Effector CD4-positive, alpha-beta T cell (primary cell): ENCODE results near the gene KRT74.

Experiments
- DNase-seq: peaks from one replicate; pipeline ENCODE4 v3.0.0-alpha.2; 2020

Gene KRT74

DNA sequence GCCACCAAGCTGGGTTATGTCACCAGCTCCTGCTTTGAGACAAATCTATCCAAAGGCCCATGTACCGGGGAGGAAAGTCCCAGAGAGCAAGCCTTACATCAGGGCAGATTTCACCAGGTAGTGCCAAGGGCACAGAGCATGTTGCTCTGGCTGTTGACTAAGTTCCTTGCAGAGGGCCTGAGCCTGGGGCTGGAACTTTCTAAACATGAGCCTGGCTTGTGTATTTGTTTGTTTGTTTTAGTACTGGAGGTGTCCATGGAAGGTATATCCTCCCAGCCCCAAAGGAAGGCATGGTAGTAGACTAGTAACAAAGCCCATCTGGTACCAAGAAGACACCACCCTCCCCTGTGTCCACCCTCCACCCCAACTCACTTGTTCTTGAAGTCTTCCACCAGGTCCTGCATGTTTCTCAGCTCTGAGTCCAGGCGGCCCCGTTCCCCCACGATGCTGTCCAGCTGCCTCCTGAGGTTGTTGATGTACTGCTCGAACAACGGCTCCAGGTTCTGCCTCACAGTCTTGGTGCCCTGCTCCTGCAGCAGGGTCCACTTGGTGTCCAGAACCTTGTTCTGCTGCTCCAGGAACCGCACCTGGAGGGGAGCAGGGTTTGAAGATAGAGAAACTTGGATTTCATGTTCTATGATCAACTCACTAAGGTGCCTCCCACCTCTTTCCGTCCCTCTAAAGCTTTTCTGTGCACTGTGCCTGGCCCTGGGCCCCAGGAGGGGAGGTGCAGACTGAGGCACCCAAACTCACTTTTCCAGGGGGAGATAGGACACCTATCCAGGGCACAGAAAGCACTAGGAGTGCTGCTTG lies 54.9 kb downstream of the KRT74 start:
- no peak for DNase-seq

DNA sequence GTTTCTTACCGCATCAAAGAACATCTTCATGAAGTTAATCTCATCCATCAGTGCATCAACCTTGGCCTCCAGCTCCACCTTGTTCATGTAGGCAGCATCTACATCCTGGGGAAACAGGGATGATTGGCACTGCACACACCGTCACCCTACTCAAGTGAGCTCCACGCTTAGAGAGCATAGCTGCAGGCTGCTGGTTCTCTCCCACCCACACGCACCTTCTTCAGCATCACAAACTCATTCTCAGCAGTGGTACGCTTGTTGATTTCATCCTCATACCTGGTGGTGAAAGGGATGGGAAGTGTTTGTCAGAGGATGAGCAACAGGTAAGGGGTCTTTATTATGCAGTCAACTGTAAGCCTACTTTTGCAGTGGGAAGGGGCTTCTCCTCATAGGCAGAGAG lies 55.8 kb downstream of the KRT74 start:
- no peak for DNase-seq

DNA sequence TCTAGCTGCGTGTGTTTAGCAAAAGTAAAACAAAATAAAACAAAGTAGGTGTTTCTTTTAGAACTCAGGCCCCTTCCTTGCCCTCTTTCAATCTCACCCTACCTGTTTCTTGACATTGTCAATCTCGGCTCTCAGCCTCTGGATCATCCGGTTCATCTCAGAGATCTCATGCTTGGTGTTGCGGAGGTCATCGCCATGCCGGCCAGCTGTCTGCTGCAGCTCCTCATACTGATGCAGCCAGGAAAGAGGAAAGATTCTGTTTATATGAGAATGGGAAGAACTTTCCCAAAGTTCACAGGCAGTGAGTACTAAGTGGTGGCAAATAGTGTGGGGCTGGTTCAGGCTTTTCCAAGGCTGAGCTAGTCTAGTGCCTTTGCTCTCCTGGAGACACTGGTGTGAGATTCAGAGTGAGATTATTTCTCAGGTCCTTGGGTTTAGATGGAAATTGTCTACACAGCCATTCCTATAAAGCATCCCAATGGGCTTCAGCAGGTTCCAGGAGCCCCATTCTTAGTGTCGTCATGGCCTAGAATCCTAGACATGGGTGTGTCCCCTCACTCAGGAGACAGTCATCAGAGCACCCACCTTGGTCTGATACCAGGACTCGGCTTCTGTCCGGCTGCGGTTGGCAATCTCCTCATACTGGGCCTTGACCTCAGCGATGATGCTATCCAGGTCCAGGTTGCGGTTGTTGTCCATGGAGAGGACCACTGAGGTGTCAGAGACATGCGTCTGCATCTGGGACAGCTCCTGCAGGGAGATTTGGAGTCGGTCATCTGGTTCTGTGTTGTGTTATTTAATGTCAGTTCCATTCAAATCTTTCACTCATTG lies 56.4 kb downstream of the KRT74 start:
- DNase-seq: no peak

GRCh38 chr12:52515927-52516831 lies 57.5 kb downstream of the KRT74 start:
- DNase-seq: no peak
